ENCODE measurements around the gene MYO7B.

GRCh38 chr2:127588241-127588640, 52.8 kb downstream of the MYO7B start:
- TF ChIP-seq CTCF (IDR thresholded peaks at IDR 0.05), result no peak
- no peak for TF ChIP-seq EP300 (IDR thresholded peaks at IDR 0.05)

Measured in tibial nerve (tissue), 4 donors.